Neural progenitor cell (in vitro differentiated cells): ENCODE data around the gene CDSN. TPM values are rescaled to one million over a fixed set of nuclear protein-coding genes. Genes with fewer than 3 reads are reported as not detected.

Experiments
- DNase-seq: peaks from one replicate; pipeline ENCODE4 v3.0.0-alpha.2; 2016; ENCODE audit warnings: low spot score
- H2AFZ ChIP-seq: fragments of 200-600 bp; sonication (generic); replicated peaks from 2 replicates; pipeline ENCODE4 v1.6.1; 2016; ENCODE audit warnings: antibody characterized with exemption
- H3F3A ChIP-seq: fragments of 200-600 bp; sonication (generic); 2 replicates; pipeline ENCODE4 v1.6.1; 2016; ENCODE audit warnings: antibody characterized with exemption, low read depth
- H3K27ac ChIP-seq: fragments of 200-600 bp; sonication (generic); 2 replicates; pipeline ENCODE4 v1.5.1; 2016; ENCODE audit warnings: mild to moderate bottlenecking
- H3K27me3 ChIP-seq: fragments of 200-600 bp; sonication (generic); 2 replicates; pipeline ENCODE4 v1.6.1; 2016; ENCODE audit warnings: mild to moderate bottlenecking, moderate library complexity
- H3K36me3 ChIP-seq: fragments of 200-600 bp; sonication (generic); 2 replicates; pipeline ENCODE4 v1.5.1; 2016
- H3K4me1 ChIP-seq: fragments of 200-600 bp; sonication (generic); 2 replicates; pipeline ENCODE4 v1.6.1; 2016; ENCODE audit warnings: mixed run types
- H3K4me2 ChIP-seq: fragments of 200-600 bp; sonication (generic); 2 replicates; pipeline ENCODE4 v1.6.1; 2016
- H3K4me3 ChIP-seq: fragments of 200-600 bp; sonication (generic); 2 replicates; pipeline ENCODE4 v1.5.1; 2016
- H3K79me2 ChIP-seq: fragments of 200-600 bp; sonication (generic); 2 replicates; pipeline ENCODE4 v1.6.1; 2016; ENCODE audit warnings: low read depth
- H3K9ac ChIP-seq: fragments of 200-600 bp; sonication (generic); 2 replicates; pipeline ENCODE4 v1.6.1; 2016
- H3K9me3 ChIP-seq: fragments of 200-600 bp; sonication (generic); 2 replicates; pipeline ENCODE4 v1.5.1; 2016; ENCODE audit warnings: low read depth
- H4K20me1 ChIP-seq: fragments of 200-600 bp; sonication (generic); 2 replicates; pipeline ENCODE4 v1.6.1; 2016; ENCODE audit warnings: low read depth
- H3K27ac Mint-ChIP-seq: 3 replicates; pipeline ENCODE4 v1.8.0; 2021; ENCODE audit warnings: mixed read lengths
- H3K27me3 Mint-ChIP-seq: 2 replicates; pipeline ENCODE4 v1.8.0; 2022; ENCODE audit warnings: low read depth, mild to moderate bottlenecking, inconsistent platforms, moderate library complexity, mixed read lengths; ENCODE audit not compliant: insufficient read depth
- H3K36me3 Mint-ChIP-seq: 3 replicates; pipeline ENCODE4 v1.8.0; 2021; ENCODE audit warnings: mixed read lengths
- H3K4me1 Mint-ChIP-seq: 3 replicates; pipeline ENCODE4 v1.8.0; 2021; ENCODE audit warnings: mixed read lengths
- H3K4me3 Mint-ChIP-seq: 3 replicates; pipeline ENCODE4 v1.8.0; 2021; ENCODE audit warnings: mild to moderate bottlenecking, moderate library complexity, mixed read lengths
- H3K9me3 Mint-ChIP-seq: 3 replicates; pipeline ENCODE4 v1.8.0; 2020; ENCODE audit warnings: mixed read lengths
- CTCF ChIP-seq: fragments of 200-600 bp; sonication (generic); IDR thresholded peaks from 2 replicates; pipeline ENCODE4 v1.5.1; 2017; ENCODE audit warnings: antibody characterized with exemption, mild to moderate bottlenecking
- EZH2 ChIP-seq: fragments of 200-600 bp; sonication (generic); IDR thresholded peaks from 2 replicates; pipeline ENCODE4 v1.6.1; 2017; ENCODE audit warnings: antibody characterized with exemption, mild to moderate bottlenecking, moderate library complexity
- EZH2phosphoT487 ChIP-seq: fragments of 200-600 bp; sonication (generic); IDR thresholded peaks from 2 replicates; pipeline ENCODE4 v1.6.1; 2017; ENCODE audit warnings: antibody characterized with exemption
- total RNA-seq: library from RNA; depleted of rRNA; stranded (reverse); fragments of >200 nt; gene quantifications from 2 replicates; pipeline ENCODE4 v1.2.3, GENCODE V29; 2015; ENCODE audit warnings: low replicate concordance

CDSN gene
- total RNA-seq, 1 donor from 2014 or later: not detected

- no peak overlapping the region for H3K27ac Mint-ChIP-seq
- no peak overlapping the region for H3K9ac ChIP-seq
- no peaks in the 10 kb centered on the region for H3K36me3 Mint-ChIP-seq
- H3K4me2 ChIP-seq: no peak overlapping the region
- H3K9me3 Mint-ChIP-seq: no peaks in the 10 kb centered on the region
- H4K20me1 ChIP-seq: no peaks in the 10 kb centered on the region
- no peak overlapping the region for H3K27ac ChIP-seq
- no peak overlapping the region for H3K4me3 ChIP-seq
- H3K9me3 ChIP-seq: no peaks in the 10 kb centered on the region
- DNase-seq: no peak
- no peaks in the 10 kb centered on the region for H3K27me3 ChIP-seq
- H3K27me3 Mint-ChIP-seq: no peaks in the 10 kb centered on the region
- H3K4me1 Mint-ChIP-seq: peaks cover 11% of the 10 kb centered on the region
- H3F3A ChIP-seq: no peaks in the 10 kb centered on the region
- no peaks in the 10 kb centered on the region for H3K36me3 ChIP-seq
- H3K79me2 ChIP-seq: no peaks in the 10 kb centered on the region
- TF ChIP-seq EZH2phosphoT487: no peak
- no peak for TF ChIP-seq EZH2
- TF ChIP-seq CTCF: no peak
- no peak overlapping the region for H3K4me3 Mint-ChIP-seq
- no peak overlapping the region for H2AFZ ChIP-seq
- H3K4me1 ChIP-seq: no peaks in the 10 kb centered on the region
Measured at GRCh38 chr6:31090275-31090972, 29.8 kb downstream of the CDSN start.

- no peaks in the 10 kb centered on the region for H3K36me3 ChIP-seq
- no peaks in the 10 kb centered on the region for H3K4me1 ChIP-seq
- Mint-ChIP-seq H3K27ac (no peak overlapping the region), H3K9me3 (no peaks in the 10 kb centered on the region), H3K36me3 (no peaks in the 10 kb centered on the region), H3K27me3 (no peaks in the 10 kb centered on the region), H3K4me3 (no peak overlapping the region), H3K4me1 (peaks cover 14% of the 10 kb centered on the region)
- no peaks in the 10 kb centered on the region for H3K27me3 ChIP-seq
- H3K9ac ChIP-seq: no peak overlapping the region
- TF ChIP-seq EZH2phosphoT487: no peak
- peak; percentile 89 for TF ChIP-seq CTCF
- H4K20me1 ChIP-seq: no peaks in the 10 kb centered on the region
- H3K27ac ChIP-seq: no peak overlapping the region
- H2AFZ ChIP-seq: no peak overlapping the region
- peaks cover 5% of the 10 kb centered on the region for H3F3A ChIP-seq
- no peaks in the 10 kb centered on the region for H3K9me3 ChIP-seq
- peak; percentile 93 for DNase-seq
- H3K79me2 ChIP-seq: no peaks in the 10 kb centered on the region
- H3K4me3 ChIP-seq: no peak overlapping the region
- no peak overlapping the region for H3K4me2 ChIP-seq
Measured at GRCh38 chr6:31087494-31088089, 32.7 kb downstream of the CDSN start.

- no peaks in the 10 kb centered on the region for H3K36me3 ChIP-seq
- no peaks in the 10 kb centered on the region for H3K27me3 Mint-ChIP-seq
- no peaks in the 10 kb centered on the region for H3K4me1 ChIP-seq
- H3K9ac ChIP-seq: no peak overlapping the region
- no peak overlapping the region for H3K4me3 Mint-ChIP-seq
- H3K4me2 ChIP-seq: no peak overlapping the region
- H3K27me3 ChIP-seq: no peaks in the 10 kb centered on the region
- peaks cover 5% of the 10 kb centered on the region for H3F3A ChIP-seq
- DNase-seq: no peak
- H3K27ac ChIP-seq: no peak overlapping the region
- TF ChIP-seq EZH2: no peak
- TF ChIP-seq EZH2phosphoT487: no peak
- no peak for TF ChIP-seq CTCF
- H3K36me3 Mint-ChIP-seq: no peaks in the 10 kb centered on the region
- H3K79me2 ChIP-seq: no peaks in the 10 kb centered on the region
- no peak overlapping the region for H3K27ac Mint-ChIP-seq
- peaks cover 14% of the 10 kb centered on the region for H3K4me1 Mint-ChIP-seq
- H3K9me3 ChIP-seq: no peaks in the 10 kb centered on the region
- H4K20me1 ChIP-seq: no peaks in the 10 kb centered on the region
- H2AFZ ChIP-seq: no peak overlapping the region
- no peak overlapping the region for H3K4me3 ChIP-seq
- no peaks in the 10 kb centered on the region for H3K9me3 Mint-ChIP-seq
Measured at GRCh38 chr6:31086788-31087440, 33.3 kb downstream of the CDSN start.
